Stimulated activated CD4-positive, alpha-beta T cell treated with anti-CD3 and anti-CD28 coated beads, TNF-alpha, amount 100 ng/mL, for 48 hours (primary cell): Measurements from ENCODE around the gene MPV17.
"Not testable (repeated sequence)": the region's sequence is repeated elsewhere in the genome, so short reads cannot be mapped to it uniquely, and the experiment has no call there.

Experiments
- DNase-seq, 3 donors: peaks; one replicate each; pipeline ENCODE4 v3.0.0-alpha.2; 2020; ENCODE audit warnings: low read depth in 3 of 3

The MPV17 gene

DNA sequence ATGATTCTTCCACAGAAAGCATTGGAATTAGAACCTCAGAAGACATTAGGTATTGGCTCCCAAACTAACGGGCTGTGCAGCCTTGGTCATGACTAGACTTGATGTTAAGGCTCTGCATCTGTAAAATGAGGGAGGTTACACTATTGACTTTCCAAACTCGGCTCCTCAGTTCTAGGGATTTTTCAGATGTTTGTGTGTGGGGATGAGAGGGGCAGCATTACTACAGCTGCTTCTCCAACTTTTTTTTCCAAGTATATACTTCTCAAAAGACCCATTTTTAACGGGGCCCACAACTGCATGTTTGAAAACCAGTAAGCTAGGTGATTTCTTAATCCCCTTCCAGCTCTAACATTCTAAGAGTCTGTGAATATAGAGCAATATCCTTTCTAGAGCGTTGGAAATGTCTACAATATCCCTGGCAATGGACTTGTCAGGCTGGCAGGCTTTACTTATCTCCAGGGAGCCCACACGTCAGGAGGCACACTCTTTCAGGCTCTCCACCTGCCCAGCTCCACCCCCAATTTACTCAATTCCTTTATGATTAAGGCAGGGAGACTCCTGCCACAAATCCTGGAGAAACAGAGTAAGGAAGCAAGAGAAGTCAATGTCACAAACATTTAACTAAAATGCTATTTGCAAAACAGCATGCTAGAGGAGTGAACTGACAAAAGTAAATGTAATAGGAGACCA, 844 bp upstream of the MPV17 start:
- DNase-seq = no peak

GRCh38 chr2:27322301-27322765, 564 bp downstream of the MPV17 start:
- DNase-seq = no peak

DNA sequence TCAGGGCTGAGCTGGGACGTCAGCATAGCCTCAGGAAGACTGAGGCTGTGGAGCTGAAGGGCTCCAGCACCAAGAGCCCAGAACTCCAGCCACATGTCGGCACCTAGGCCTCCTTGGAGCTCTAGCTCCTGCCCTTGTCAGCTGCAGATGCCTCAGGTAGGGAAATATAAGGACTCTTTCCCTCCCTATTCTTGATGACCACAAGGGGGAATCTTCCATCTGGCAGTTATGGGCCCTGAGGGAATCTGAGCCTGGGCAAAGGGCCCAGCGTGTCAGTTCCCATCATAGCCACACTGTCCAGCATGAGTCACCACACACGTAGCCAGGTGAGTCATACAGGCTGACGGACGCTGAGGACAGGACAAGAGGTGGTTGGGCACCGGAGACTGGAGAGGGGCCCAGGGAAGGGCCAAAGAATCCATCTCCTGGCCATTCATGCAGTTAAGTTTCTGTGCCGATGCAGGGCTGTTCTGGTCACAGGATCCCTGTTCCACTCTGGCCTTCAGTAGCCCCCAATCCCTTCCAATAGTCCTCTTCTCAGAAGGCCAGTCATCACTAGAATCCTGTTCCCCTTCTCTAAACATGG, 1.8 kb downstream of the MPV17 start:
- DNase-seq = no peak

DNA sequence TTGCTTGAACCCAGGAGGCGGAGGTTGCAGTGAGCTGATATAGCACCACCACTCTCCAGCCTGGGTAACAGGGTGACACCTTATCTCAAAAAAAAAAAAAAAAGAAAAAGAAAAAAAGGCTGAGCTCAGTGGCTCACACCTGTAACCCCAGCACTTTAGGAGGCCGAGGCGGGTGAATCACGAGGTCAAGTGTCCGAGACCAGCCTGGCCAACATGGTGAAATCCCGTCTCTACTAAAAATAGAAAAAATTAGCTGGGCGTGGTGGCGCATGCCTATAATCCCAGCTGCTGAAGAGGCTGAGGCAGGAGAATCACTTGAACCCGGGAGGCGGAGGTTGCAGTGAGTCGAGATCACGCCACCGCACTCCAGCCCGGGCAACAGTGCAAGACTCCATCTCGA, 3.1 kb downstream of the MPV17 start:
- not testable (repeated sequence) for DNase-seq

GRCh38 chr2:27316655-27317412, 6.1 kb downstream of the MPV17 start:
- no peak for DNase-seq

DNA sequence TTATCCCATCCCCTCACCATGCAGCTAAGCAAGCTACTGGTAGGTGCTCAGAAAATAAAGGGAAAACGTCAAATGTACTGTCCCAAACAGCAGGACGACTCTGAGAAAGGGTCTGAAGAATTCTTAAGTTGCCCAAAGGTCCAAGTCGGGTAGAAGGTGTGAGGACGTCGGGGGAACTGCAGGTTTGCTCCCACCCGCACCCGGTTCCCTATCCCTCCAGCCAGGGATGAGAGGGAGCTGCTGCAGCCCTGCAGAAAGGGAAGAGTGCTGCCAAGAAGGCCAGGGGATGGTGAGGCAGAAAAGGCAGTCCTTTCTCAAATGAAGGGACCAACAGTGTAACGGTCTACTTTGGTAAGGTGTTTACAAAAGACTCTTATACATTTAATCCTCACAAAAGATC, 7.8 kb downstream of the MPV17 start:
- no peak for DNase-seq

- DNase-seq = no peak
Observed at GRCh38 chr2:27314709-27315108, 8.2 kb downstream of the MPV17 start.

DNA sequence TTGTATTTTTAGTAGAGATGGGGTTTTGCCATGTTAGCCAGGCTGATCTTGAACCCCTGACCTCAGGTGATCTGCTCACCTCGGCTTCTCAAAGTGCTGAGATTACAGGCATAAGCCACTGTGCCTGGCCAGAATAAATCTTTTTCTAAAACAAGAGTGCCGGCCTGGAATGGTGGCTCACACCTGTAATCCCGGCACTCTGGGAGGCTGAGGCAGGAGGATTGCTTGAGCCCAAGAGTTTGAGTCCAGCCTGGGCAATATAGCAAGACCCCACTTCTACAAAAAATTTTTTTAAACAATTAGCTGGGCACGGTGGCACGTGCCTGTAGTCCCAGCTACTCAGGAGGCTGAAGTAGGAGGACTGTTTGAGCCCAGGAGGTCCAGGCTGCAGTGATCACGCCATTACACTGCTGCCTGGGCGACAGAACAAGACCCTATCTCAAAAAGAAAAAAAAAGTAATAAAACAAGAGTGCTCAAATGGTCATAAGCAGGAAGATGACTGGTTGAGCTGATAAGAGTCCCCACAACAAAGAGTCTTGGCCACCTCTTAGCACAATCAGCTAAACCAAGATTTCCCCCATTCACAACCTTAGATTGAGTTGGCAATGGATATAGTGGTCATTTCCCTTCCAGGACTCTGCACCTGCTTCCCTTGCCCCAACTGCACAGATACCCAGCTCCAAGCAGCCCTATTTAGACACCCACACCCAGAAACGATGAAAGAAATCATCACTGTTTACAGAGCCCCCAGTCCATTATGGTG, 8.8 kb downstream of the MPV17 start:
- DNase-seq = no peak

DNA sequence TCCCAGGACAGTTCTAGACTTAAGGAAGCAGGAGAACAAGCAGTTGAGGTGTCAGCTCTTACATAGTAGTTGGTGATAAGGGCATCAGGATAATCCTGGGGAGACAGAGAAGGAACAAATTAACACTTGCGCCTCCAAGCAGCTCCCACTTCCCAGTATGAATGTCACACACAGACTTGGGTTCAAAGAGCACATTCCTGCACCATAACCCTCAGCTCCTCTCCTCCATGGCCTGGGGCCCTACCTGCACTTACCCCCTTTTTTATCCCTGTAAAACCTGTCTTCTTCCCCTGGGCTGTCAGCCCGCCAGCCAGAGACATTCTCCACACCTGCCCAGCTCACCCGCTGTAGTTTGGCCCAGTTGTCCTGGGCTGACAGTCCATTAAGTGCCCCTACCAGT, 10.7 kb downstream of the MPV17 start:
- no peak for DNase-seq

DNA sequence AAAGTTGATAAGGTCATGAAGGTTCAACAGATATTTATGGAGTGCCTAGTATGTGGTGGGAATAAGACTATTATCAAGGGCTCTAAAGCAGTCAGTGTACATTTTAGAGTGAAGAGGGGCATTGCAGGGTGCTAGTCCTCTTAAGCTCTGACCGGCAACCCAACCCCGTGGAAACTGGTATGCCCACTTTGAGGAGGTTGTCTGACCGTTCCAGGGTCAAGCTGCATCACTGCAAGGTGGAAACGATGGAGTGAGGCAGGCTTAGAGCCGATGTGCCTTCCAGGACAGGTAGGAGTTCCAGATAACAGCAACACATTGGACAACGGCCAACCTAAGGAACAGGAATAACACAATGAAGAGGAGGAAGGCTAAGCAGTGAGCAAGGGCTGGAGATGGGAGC, 13.2 kb downstream of the MPV17 start:
- no peak for DNase-seq

- DNase-seq = no peak
Observed at GRCh38 chr2:27308359-27308881, 14.5 kb downstream of the MPV17 start, which contains the start of gene UCN. TSS of gene UCN (minus strand) at chr2:27308445. CDS start at chr2:27307895, 550 bp downstream.

DNA sequence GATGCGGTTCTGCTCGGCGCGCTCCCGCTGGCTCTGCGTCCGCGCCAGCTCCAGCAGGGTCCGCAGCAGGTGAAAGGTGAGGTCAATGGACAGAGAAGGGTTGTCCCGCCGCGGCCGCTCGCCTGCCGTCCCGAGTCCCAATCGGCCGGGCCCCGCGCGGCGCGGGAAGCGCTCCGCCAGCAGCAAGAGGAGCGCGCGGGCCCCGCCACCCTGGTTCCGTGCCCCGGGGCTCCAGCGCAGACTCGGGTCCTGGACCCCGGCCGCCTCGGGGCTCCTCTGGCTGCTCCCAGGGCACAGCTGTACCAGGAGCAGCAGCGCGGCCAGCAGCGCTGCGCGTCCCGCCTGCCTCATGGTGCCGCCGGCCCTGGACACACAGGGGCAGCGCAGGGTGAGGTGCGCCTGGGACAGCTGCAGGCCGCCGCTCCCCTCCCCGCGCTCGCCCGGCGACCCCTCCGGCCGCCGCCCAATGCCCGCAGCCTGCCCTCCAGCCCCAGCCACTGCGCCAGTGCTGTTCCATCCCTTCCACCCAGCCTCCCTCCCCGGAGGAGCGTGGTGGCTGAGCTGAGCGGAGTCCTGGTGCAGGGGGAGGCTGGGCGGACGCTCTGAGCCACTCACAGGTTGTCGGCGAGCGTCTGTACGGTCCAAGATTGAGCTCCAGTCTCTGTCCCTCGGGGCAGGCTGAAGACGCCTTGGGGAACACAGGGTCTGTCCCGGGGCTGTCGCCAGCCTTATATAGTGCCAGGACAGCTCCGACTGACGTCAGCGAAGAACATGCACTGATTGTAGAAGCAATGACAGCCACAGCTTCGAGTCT, 15.1 kb downstream of the MPV17 start:
- no peak for DNase-seq

DNA sequence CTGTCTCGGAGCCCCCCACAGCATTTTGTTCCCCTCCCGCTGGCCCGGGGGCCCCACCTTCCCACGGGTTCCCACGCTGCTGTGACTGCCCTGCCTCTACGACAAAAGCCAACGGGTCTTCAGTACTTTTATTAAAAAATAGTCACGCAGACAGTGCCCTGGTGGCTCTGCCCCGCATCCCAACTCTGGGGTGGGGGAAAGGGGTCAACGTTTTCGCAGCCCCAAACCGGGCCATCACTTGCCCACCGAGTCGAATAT, 15.7 kb downstream of the MPV17 start:
- DNase-seq = no peak

- peak in 1 of 3 donors; percentile 22 for DNase-seq
Observed at GRCh38 chr2:27306573-27307286, 16.2 kb downstream of the MPV17 start.

- no peak for DNase-seq
Observed at GRCh38 chr2:27306136-27306535, 16.8 kb downstream of the MPV17 start.

DNA sequence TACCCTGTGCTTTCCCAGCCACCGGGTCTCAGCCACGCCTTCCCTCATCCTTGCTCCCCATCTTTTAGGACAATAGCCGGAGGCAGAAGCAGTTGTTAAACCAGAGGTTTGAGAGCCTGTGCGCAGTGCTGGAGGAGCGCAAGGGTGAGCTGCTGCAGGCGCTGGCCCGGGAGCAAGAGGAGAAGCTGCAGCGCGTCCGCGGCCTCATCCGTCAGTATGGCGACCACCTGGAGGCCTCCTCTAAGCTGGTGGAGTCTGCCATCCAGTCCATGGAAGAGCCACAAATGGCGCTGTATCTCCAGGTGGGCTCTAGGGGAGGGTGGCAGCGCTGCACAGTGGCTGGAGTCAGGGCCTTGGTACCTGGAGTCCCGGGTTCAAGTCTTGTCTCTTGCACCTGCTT, 17.4 kb downstream of the MPV17 start:
- no peak for DNase-seq

DNA sequence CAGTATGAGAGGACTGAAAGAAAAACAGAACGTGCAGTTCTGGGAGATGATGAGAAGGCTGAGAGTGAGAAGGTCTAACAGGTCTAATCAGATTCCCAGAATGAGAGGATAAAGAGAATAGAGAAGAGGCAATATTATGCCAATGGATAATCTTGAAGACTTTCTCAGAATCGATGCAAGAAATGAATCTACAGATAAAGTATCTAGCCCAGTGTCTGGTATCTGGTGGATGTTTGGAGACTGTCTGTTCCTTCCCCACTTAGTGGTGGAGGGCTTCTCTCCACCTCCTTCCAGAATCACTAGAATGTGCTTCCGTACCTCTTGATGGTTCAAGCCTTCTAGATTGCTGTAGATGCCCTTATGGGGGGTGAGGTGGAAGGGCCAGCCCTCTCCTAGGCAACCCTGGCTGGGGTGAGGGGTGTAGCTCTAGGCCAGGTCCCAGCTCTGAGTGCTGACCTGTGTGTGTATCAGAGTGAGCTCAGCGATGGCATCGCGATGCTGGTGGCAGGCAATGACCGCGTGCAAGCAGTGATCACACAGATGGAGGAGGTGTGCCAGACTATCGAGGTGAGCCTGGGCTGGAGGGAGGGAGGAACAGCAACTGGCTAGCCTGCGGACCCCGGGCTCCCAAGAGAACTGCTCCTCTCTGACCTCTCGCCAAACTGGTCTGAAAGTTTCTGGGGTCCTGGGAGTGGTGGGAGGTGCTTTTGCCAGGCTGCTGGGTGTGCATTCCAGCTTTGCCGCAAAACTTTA, 18.2 kb downstream of the MPV17 start:
- DNase-seq = no peak

DNA sequence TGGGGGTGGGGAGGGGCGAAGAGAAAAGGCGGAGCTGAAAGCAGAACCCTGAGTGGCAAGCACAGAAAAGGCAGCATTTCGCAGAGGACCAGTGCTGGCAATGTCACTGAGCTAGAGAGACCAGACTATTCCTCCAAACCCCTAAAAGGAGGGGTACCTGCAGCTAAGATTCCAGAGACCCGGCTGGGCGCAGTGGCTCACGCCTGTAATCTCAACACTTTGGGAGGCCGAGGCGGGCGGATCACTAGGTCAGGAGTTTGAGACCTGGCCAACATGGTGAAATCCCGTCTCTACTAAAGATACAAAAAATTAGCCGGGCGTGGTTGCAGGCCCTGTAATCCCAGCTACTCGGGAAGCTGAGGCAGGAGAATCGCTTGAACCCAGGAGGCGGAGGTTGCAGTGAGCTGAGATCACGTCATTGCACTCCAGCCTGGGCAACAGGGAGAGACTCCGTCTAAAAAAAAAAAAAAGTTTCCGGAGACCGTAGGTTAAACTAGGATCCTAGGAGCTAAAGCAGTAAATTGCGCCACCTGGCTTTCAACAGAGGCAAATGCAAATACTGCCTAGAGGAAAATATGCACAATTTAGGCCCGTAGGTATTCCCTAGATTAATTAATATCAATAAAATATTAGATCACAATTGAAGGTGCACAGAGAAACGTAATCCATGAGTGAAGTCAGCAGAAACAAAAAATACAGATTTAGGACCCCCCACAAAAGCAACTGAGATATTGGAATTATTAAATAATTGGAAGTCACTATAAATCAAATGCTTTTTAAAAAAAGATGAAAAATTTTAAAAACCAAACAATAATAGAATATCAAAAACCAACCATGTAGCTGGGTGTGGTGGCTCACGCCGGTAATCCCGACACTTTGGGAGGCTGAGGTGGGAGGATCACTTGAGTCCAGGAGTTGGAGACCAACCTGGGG, 19.5 kb downstream of the MPV17 start:
- peak in 1 of 3 donors; percentile 49 for DNase-seq

DNA sequence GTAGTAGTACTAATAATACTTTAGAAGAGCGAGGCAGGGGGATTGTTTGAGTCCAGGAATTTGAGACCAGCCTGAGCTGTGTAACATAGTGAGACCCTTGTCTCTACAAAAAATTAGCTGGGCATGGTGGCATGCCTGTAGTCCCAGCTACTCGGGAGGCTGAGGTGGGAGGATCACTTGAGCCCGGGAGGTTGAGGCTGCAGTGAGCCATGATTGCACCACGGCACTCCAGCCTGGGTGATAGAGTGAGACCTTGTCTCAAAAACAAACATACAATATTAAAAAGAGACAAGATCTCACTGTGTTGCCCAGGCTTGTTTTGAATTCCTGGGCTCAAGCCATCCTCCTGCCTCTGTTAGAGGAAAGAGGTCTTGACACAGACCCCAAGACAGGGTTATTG, 22.3 kb downstream of the MPV17 start:
- not testable (repeated sequence) for DNase-seq
